Keratinocyte (primary cell): Measurements from ENCODE around the gene KLC3. TPM values are rescaled to one million over a fixed set of nuclear protein-coding genes. Genes with fewer than 3 reads are reported as not detected.

Experiments
- DNase-seq: peaks from one replicate; pipeline ENCODE4 v3.0.0-alpha.2; 2011; ENCODE audit warnings: low read depth, missing footprints, low spot score
- FAIRE-seq: peaks from 2 replicates; lab custom pipeline; 2011; peaks lifted over from hg19 to GRCh38; lab: Jason Lieb, UNC
- H2AFZ ChIP-seq: 2 replicates; pipeline ENCODE4 v1.6.0; 2012; ENCODE audit warnings: low read length, control low read depth, inconsistent platforms; ENCODE audit not compliant: control insufficient read depth
- H3K27ac ChIP-seq: 2 replicates; pipeline ENCODE4 v1.5.1; 2011; ENCODE audit warnings: low read length; ENCODE audit not compliant: control insufficient read depth, insufficient read depth
- H3K27me3 ChIP-seq: 3 replicates; pipeline ENCODE4 v1.6.0; 2011; ENCODE audit warnings: low read length; ENCODE audit not compliant: control insufficient read depth, insufficient read depth; ENCODE audit errors: extremely low read depth
- H3K36me3 ChIP-seq, 2 experiments: 2 replicates in 1 of 2; 3 replicates in 1 of 2; pipeline ENCODE4 v1.5.1; 2011; ENCODE audit warnings: low read length in 2 of 2, mild to moderate bottlenecking in 1 of 2; ENCODE audit not compliant: control insufficient read depth in 2 of 2, insufficient read depth in 2 of 2; ENCODE audit errors: extremely low read depth in 1 of 2
- H3K4me1 ChIP-seq: 3 replicates; pipeline ENCODE4 v1.5.1; 2011; ENCODE audit warnings: low read length; ENCODE audit not compliant: control insufficient read depth, insufficient read depth; ENCODE audit errors: extremely low read depth
- H3K4me2 ChIP-seq: 3 replicates; pipeline ENCODE4 v1.6.0; 2011; ENCODE audit warnings: low read depth, low read length; ENCODE audit not compliant: control insufficient read depth, insufficient read depth; ENCODE audit errors: extremely low read depth
- H3K4me3 ChIP-seq, 3 experiments: fragments of 200-600 bp in 1 of 3; sonication (generic) in 1 of 3; 2 replicates in 2 of 3; 3 replicates in 1 of 3; pipeline ENCODE4 v1.5.1; 2011 to 2016; ENCODE audit warnings: low read length in 3 of 3, mild to moderate bottlenecking in 3 of 3, control low read depth in 2 of 3, inconsistent platforms in 1 of 3, low read depth in 1 of 3, mixed read lengths in 1 of 3, mixed run types in 1 of 3, moderate library complexity in 1 of 3; ENCODE audit not compliant: control insufficient read depth in 2 of 3, insufficient read depth in 2 of 3; ENCODE audit errors: extremely low read depth in 1 of 3
- H3K79me2 ChIP-seq: 2 replicates; pipeline ENCODE4 v1.6.0; 2012; ENCODE audit warnings: low read length; ENCODE audit not compliant: control insufficient read depth, insufficient read depth
- H3K9ac ChIP-seq: 3 replicates; pipeline ENCODE4 v1.6.0; 2011; ENCODE audit warnings: low read length; ENCODE audit not compliant: control insufficient read depth, insufficient read depth; ENCODE audit errors: extremely low read depth
- H3K9me1 ChIP-seq: 3 replicates; pipeline ENCODE4 v1.6.0; 2011; ENCODE audit warnings: low read length; ENCODE audit not compliant: control insufficient read depth, insufficient read depth; ENCODE audit errors: extremely low read depth
- H3K9me3 ChIP-seq: 2 replicates; pipeline ENCODE4 v1.5.1; 2012; ENCODE audit warnings: low read depth, low read length; ENCODE audit not compliant: control insufficient read depth
- H4K20me1 ChIP-seq: 3 replicates; pipeline ENCODE4 v1.6.0; 2011; ENCODE audit warnings: low read length; ENCODE audit not compliant: control insufficient read depth, insufficient read depth; ENCODE audit errors: extremely low read depth
- EZH2 ChIP-seq: IDR thresholded peaks from one replicate; pipeline ENCODE4 v1.6.1; 2012; ENCODE audit warnings: inconsistent platforms, mild to moderate bottlenecking, low read length, moderate library complexity
- dilution Hi-C: fragments of 300-500 bp; cut with MboI; formaldehyde crosslinking; loops from one replicate; pipeline ENCODE4 v1.7.0; 2020; ENCODE audit warnings: low sequenced_read_pairs; ENCODE audit not compliant: extremely low pct_ligation_motif_present
- polyA plus RNA-seq, 5 experiments: library from polyadenylated mRNA; depleted of rRNA in 3 of 5; stranded (reverse) in 3 of 5; stranded (forward) in 1 of 5; unstranded in 1 of 5; fragments of >200 nt; gene quantifications; 1 replicate in 1 of 5; 2 replicates in 3 of 5; 3 replicates in 1 of 5; pipeline versions ENCODE4 v1.2.1 to v1.2.3, GENCODE V29; 2011 to 2012; ENCODE audit warnings: missing spikeins in 2 of 5, low read depth in 1 of 5, low replicate concordance in 1 of 5
- TF ChIP-seq, protein P1 (sequence below), 3 experiments: IDR thresholded peaks in 1 of 3; conservative IDR thresholded peaks in 1 of 3; optimal IDR thresholded peaks in 1 of 3; 2 replicates in 2 of 3; 3 replicates in 1 of 3; pipeline versions ENCODE3 to v1.5.1; 2011; ENCODE audit warnings: low read length in 3 of 3, mild to moderate bottlenecking in 3 of 3, moderate library complexity in 2 of 3, control low read depth in 1 of 3, inconsistent platforms in 1 of 3; ENCODE audit not compliant: insufficient read depth in 2 of 3; ENCODE audit errors: extremely low read depth in 1 of 3

The KLC3 gene
- polyA plus RNA-seq, 1 donor (not counting 4 experiments of a cell fraction or from before 2014, with no cell fraction given): 14.7 TPM

DNA sequence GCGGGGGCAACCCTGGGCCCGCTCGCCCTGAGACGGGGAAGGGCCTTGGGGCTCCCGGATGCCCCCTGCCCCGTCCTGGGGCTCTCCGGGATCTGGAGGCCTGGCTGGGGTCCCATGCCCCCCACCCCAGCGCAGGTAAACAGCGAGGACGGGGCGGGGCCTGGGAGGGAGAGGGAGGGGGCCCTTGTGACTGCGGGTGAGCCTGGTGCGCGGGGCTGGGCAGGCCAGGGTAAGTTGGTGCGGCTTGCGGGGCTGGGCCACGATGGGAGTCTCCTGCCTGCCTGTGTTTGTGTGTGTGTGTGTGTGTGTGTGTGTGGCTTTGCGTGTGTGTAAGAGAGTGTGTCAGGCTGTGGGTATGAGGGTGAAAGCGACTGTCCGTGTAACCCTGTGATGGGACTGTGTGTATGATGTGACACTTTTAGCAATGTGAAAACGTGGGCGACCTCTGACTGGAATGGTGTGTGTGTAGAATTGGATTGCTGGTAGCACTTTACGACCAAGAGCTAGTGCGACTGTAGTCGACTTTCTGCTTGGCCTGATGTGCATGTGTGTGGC is 426 bp downstream of the KLC3 start:
- TF ChIP-seq EZH2: no peak
- TF ChIP-seq, protein P1, sequence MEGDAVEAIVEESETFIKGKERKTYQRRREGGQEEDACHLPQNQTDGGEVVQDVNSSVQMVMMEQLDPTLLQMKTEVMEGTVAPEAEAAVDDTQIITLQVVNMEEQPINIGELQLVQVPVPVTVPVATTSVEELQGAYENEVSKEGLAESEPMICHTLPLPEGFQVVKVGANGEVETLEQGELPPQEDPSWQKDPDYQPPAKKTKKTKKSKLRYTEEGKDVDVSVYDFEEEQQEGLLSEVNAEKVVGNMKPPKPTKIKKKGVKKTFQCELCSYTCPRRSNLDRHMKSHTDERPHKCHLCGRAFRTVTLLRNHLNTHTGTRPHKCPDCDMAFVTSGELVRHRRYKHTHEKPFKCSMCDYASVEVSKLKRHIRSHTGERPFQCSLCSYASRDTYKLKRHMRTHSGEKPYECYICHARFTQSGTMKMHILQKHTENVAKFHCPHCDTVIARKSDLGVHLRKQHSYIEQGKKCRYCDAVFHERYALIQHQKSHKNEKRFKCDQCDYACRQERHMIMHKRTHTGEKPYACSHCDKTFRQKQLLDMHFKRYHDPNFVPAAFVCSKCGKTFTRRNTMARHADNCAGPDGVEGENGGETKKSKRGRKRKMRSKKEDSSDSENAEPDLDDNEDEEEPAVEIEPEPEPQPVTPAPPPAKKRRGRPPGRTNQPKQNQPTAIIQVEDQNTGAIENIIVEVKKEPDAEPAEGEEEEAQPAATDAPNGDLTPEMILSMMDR (optimal IDR thresholded peaks at IDR 0.05 in 1 of 3, IDR thresholded peaks at IDR 0.05 in 1 of 3, conservative IDR thresholded peaks at IDR 0.05 in 1 of 3; ENCODE audit: extremely low read depth in 1 of 3, insufficient read depth in 2 of 3, low read length in 3 of 3): no peak
- H3K9ac ChIP-seq: peak overlapping the region; percentile 86
- peaks cover 25% of the 10 kb centered on the region for H3K4me1 ChIP-seq
- DNase-seq: no peak
- FAIRE-seq: peak; percentile 87
- H3K27ac ChIP-seq: peak overlapping the region; percentile 52
- peak overlapping the region; percentile 82 to 98 (median 83) for H3K4me3 ChIP-seq
- no peaks in the 10 kb centered on the region for H3K9me1 ChIP-seq
- peak overlapping the region; percentile 83 for H2AFZ ChIP-seq
- dilution Hi-C loops: no loop called here
- H3K4me2 ChIP-seq: peak overlapping the region; percentile 99
- no peaks in the 10 kb centered on the region for H4K20me1 ChIP-seq
- H3K79me2 ChIP-seq: peaks cover 18% of the 10 kb centered on the region
- H3K9me3 ChIP-seq: no peaks in the 10 kb centered on the region
- H3K36me3 ChIP-seq: no peaks in the 10 kb centered on the region
- H3K27me3 ChIP-seq: no peaks in the 10 kb centered on the region

DNA sequence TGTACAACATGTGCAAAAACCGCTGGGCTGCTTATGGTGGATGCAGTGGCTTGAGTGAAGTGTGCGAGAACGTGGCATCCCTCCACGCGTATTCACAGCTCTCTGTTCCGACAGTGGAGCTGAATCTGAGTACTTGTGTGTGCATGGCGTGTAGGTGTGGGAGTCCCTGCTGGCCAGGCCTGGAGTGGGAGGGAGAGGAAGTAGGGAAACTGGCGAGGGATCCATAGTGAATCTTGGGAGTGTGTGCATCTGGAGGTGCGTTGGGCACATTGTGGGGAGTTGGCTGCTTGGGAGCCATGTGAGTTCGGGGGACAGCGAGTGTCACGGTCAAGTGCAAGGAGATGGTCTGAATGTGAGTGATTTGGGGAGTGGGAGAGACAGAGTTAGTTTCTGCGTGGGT is 2.4 kb downstream of the KLC3 start:
- Histone ChIP-seq H3K4me2 (no peak overlapping the region), H3K27ac (no peak overlapping the region), H4K20me1 (no peaks in the 10 kb centered on the region), H3K9me1 (no peaks in the 10 kb centered on the region), H3K27me3 (no peaks in the 10 kb centered on the region), H3K9ac (no peak overlapping the region), H3K4me3 (no peak overlapping the region), H2AFZ (no peak overlapping the region), H3K4me1 (peaks cover 25% of the 10 kb centered on the region), H3K9me3 (no peaks in the 10 kb centered on the region), H3K36me3 (peaks cover 0 to 4% of the 10 kb centered on the region in 2 experiments), H3K79me2 (peaks cover 18% of the 10 kb centered on the region)
- DNase-seq: no peak
- no peak for FAIRE-seq
- TF ChIP-seq, protein P1 (optimal IDR thresholded peaks at IDR 0.05 in 1 of 3, IDR thresholded peaks at IDR 0.05 in 1 of 3, conservative IDR thresholded peaks at IDR 0.05 in 1 of 3; ENCODE audit: extremely low read depth in 1 of 3, insufficient read depth in 2 of 3, low read length in 3 of 3): no peak
- TF ChIP-seq EZH2: no peak
- dilution Hi-C loops: no loop called here
